Suppressor macrophage (primary cell): ENCODE measurements around the gene CT45A2.
"Not testable (repeated sequence)": the region's sequence is repeated elsewhere in the genome, so short reads cannot be mapped to it uniquely, and the experiment has no call there.

ENCODE experiments used
- DNase-seq, 4 experiments: peaks; one replicate each; pipeline ENCODE4 v3.0.0-alpha.2; 2020 to 2022
- total RNA-seq, 17 experiments: gene quantifications; one replicate each; lab custom pipeline; 2026; ENCODE audit warnings: mixed read lengths in 6 of 17, inconsistent platforms in 3 of 17; lab: John Stamatoyannopoulos, UW

Gene CT45A2, protein sequence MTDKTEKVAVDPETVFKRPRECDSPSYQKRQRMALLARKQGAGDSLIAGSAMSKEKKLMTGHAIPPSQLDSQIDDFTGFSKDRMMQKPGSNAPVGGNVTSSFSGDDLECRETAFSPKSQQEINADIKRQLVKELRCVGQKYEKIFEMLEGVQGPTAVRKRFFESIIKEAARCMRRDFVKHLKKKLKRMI
- total RNA-seq = 0 reads per million in 17 experiments

DNA sequence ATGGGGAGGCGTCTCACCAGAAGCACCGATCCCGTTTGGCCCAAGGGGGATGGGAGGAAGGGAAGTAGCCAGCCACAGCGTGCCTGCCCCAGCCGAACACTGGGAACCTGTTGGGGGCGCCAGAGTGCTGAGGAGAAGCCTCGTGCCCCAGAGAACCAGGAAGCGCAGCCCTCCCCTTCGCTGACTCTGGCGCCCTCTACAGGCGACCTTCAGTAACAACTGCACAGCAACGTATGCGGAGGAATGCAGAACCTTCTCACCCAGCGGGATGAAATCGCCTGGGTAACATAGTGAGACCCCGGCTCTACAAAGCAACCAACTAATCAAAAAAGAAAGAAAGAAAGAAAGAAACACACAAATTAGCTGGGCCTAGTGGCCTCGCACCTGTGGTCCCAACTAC lies at the start of gene CT45A2:
Gene CT45A2, minus strand, starts transcription at position 101 of the 400 bp plus-strand sequence. CDS start 3,747 bp downstream, outside the sequence.
- not testable (repeated sequence) for DNase-seq

DNA sequence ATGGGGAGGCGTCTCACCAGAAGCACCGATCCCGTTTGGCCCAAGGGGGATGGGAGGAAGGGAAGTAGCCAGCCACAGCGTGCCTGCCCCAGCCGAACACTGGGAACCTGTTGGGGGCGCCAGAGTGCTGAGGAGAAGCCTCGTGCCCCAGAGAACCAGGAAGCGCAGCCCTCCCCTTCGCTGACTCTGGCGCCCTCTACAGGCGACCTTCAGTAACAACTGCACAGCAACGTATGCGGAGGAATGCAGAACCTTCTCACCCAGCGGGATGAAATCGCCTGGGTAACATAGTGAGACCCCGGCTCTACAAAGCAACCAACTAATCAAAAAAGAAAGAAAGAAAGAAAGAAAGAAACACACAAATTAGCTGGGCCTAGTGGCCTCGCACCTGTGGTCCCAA lies 34.6 kb upstream of the CT45A2 start, which contains the start of gene CT45A8:
Gene CT45A8, minus strand, starts transcription at position 101 of the 400 bp plus-strand sequence. CDS start 3,755 bp downstream, outside the sequence.
- not testable (repeated sequence) for DNase-seq

DNA sequence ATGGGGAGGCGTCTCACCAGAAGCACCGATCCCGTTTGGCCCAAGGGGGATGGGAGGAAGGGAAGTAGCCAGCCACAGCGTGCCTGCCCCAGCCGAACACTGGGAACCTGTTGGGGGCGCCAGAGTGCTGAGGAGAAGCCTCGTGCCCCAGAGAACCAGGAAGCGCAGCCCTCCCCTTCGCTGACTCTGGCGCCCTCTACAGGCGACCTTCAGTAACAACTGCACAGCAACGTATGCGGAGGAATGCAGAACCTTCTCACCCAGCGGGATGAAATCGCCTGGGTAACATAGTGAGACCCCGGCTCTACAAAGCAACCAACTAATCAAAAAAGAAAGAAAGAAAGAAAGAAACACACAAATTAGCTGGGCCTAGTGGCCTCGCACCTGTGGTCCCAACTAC lies 17.4 kb upstream of the CT45A2 start, which contains the start of gene CT45A7:
Gene CT45A7, minus strand, starts transcription at position 101 of the 400 bp plus-strand sequence. CDS start 3,747 bp downstream, outside the sequence.
- DNase-seq = not testable (repeated sequence)

DNA sequence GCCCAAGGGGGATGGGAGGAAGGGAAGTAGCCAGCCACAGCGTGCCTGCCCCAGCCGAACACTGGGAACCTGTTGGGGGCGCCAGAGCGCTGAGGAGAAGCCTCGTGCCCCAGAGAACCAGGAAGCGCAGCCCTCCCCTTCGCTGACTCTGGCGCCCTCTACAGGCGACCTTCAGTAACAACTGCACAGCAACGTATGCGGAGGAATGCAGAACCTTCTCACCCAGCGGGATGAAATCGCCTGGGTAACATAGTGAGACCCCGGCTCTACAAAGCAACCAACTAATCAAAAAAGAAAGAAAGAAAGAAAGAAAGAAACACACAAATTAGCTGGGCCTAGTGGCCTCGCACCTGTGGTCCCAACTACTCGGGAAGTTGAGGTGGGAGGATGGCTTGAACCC lies 17.1 kb downstream of the CT45A2 start, which contains the start of gene CT45A6:
Gene CT45A6, minus strand, starts transcription at position 101 of the 400 bp plus-strand sequence. CDS start 3,794 bp downstream, outside the sequence.
- DNase-seq = not testable (repeated sequence)

DNA sequence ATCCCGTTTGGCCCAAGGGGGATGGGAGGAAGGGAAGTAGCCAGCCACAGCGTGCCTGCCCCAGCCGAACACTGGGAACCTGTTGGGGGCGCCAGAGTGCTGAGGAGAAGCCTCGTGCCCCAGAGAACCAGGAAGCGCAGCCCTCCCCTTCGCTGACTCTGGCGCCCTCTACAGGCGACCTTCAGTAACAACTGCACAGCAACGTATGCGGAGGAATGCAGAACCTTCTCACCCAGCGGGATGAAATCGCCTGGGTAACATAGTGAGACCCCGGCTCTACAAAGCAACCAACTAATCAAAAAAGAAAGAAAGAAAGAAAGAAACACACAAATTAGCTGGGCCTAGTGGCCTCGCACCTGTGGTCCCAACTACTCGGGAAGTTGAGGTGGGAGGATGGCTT lies 34.4 kb downstream of the CT45A2 start, which contains the start of gene CT45A5:
Gene CT45A5, minus strand, starts transcription at position 101 of the 400 bp plus-strand sequence. CDS start 3,774 bp downstream, outside the sequence.
- DNase-seq = not testable (repeated sequence)

DNA sequence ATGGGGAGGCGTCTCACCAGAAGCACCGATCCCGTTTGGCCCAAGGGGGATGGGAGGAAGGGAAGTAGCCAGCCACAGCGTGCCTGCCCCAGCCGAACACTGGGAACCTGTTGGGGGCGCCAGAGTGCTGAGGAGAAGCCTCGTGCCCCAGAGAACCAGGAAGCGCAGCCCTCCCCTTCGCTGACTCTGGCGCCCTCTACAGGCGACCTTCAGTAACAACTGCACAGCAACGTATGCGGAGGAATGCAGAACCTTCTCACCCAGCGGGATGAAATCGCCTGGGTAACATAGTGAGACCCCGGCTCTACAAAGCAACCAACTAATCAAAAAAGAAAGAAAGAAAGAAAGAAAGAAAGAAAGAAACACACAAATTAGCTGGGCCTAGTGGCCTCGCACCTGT lies 51.7 kb downstream of the CT45A2 start, which contains the start of gene CT45A3:
Gene CT45A3, minus strand, starts transcription at position 101 of the 400 bp plus-strand sequence. CDS start 3,747 bp downstream, outside the sequence.
- DNase-seq = not testable (repeated sequence)
